Astrocyte (in vitro differentiated cells and primary cell): ENCODE measurements around the gene TUFM.

Experiments used
- EZH2 ChIP-seq: IDR thresholded peaks from 2 replicates; pipeline ENCODE4 v1.6.1; 2012; ENCODE audit warnings: mild to moderate bottlenecking, low read length, inconsistent platforms; ENCODE audit not compliant: insufficient read depth
- TF ChIP-seq, protein P1 (sequence below): IDR thresholded peaks from 2 replicates; pipeline ENCODE4 v1.5.1; 2011; ENCODE audit warnings: low read depth, mild to moderate bottlenecking, inconsistent platforms, low read length, moderate library complexity; ENCODE audit not compliant: insufficient read depth

GRCh38 chr16:28829747-28830146 is 16.4 kb downstream of the TUFM start:
- TF ChIP-seq, protein P1, sequence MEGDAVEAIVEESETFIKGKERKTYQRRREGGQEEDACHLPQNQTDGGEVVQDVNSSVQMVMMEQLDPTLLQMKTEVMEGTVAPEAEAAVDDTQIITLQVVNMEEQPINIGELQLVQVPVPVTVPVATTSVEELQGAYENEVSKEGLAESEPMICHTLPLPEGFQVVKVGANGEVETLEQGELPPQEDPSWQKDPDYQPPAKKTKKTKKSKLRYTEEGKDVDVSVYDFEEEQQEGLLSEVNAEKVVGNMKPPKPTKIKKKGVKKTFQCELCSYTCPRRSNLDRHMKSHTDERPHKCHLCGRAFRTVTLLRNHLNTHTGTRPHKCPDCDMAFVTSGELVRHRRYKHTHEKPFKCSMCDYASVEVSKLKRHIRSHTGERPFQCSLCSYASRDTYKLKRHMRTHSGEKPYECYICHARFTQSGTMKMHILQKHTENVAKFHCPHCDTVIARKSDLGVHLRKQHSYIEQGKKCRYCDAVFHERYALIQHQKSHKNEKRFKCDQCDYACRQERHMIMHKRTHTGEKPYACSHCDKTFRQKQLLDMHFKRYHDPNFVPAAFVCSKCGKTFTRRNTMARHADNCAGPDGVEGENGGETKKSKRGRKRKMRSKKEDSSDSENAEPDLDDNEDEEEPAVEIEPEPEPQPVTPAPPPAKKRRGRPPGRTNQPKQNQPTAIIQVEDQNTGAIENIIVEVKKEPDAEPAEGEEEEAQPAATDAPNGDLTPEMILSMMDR: no peak
- TF ChIP-seq EZH2: no peak
